Measurements from ENCODE around the gene KIR2DL4.
"Not testable (repeated sequence)": the region's sequence is repeated elsewhere in the genome, so short reads cannot be mapped to it uniquely, and the experiment has no call there.

DNA sequence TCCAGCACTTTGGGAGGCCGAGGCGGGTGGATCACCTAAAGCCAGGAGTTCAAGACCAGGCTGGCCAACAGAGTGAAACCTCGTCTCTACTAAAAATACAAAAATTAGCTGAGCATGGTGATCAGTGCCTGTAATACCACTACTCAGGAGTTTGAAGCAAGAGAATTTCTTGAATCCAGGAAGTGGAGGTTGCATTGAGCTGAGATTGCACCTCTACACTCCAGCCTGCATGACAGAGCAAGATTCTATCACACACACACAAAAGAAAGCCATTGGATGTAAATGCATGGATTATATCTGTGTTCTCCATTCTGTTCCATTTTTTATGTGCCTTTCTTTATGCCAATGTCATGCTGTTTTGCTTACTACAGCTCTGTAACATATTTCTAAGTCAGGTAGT lies 55.1 kb downstream of the KIR2DL4 start:
- TF ChIP-seq CTCF (IDR thresholded peaks at IDR 0.05; ENCODE audit: low read depth, low read length); POLR2A (IDR thresholded peaks at IDR 0.05; ENCODE audit: extremely low read depth, insufficient read length); MYC (IDR thresholded peaks at IDR 0.05; ENCODE audit: low read depth, low read length): not testable (repeated sequence)
